Smooth muscle cell of the brain vasculature (primary cell): ENCODE data around the gene BHLHE23.
"Not testable (repeated sequence)": the region's sequence is repeated elsewhere in the genome, so short reads cannot be mapped to it uniquely, and the experiment has no call there.

Source experiments
- DNase-seq: peaks from one replicate; pipeline ENCODE4 v3.0.0-alpha.2; 2012; ENCODE audit warnings: low read depth, low spot score

The BHLHE23 gene

DNA sequence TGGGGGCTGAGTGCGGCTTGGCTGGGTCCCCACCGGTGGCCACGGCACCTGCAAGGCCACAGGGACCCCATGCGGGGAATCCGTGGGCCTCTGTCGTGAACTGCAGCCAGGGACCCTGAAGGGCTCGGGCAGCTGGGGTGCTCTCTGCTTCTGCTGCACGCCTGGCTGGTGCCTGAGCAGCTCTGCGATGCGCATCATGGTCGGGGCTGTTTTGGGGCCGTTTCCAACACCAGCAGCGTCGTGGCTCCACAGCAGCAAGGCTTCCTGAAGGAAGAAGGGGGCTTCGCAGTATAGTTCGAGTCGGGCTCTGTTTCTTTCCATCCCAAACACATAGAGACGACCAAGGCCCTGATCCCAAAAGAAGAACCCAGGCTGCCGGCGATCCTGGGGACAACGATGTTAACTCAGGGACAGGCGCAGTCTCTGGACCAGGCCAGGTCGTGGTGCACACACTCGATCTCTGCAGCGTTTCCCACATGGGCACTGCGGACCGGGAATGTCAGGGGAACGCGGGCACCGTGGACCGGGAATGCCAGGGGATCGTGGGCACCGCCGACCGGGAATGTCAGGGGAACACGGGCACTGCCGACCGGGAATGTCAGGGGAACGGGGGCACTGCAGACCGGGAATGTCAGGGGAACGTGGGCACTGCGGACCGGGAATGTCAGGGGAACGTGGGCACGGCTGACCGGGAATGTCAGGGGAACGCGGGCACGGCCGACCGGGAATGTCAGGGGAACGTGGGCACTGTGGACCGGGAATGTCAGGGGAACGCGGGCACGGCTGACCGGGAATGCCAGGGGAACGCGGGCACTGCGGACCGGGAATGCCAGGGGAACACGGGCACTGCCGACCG is 36.8 kb upstream of the BHLHE23 start:
- DNase-seq: no peak

DNA sequence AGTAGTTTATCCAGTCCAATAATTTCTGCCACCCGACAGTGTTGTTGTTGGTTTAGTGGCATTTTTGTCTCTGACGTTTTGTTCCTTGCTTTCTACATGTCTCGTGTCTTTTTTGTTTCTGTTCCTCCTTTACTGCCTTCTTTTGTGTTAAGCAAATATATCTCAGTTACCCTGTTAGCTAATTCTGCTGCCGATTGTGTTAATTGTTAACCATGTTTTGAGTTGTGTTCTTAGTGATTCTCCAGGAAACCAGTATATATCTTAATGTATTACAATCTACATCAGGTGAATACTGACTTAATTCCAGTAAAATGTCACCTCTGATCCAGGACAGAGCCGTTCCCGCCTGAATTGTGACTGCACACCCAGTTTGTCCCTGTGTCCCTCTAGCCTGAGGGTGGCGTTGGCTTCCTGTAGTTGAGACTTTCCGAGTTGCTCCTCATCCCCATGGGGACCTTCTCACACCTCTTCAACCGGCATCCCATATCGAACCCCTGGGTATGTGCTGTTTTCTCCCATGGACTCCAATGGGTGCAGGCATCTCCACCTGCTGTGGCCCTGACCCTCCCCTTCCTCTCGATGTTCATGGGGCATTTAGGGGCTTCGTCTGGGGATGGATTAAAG is 35.8 kb upstream of the BHLHE23 start:
- DNase-seq: no peak

DNA sequence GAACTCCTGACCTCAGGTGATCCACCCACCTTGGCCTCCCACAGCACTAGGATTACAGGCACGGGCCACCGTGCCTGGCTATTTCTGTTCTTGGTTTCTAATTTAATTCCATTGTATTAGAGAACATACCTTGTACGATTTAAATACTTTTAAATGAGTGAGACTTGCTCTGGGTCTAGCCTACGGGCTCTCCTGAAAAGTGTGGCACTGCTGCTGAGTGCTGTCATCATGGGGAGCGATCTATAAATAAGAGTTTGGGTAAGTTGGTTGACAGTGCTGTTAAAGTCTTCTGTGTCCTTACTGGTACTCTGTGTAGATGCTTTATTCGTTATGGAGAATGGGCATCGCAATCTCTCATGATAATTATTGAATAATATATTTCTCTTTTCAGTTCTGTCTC is 35.0 kb upstream of the BHLHE23 start:
- no peak for DNase-seq

DNA sequence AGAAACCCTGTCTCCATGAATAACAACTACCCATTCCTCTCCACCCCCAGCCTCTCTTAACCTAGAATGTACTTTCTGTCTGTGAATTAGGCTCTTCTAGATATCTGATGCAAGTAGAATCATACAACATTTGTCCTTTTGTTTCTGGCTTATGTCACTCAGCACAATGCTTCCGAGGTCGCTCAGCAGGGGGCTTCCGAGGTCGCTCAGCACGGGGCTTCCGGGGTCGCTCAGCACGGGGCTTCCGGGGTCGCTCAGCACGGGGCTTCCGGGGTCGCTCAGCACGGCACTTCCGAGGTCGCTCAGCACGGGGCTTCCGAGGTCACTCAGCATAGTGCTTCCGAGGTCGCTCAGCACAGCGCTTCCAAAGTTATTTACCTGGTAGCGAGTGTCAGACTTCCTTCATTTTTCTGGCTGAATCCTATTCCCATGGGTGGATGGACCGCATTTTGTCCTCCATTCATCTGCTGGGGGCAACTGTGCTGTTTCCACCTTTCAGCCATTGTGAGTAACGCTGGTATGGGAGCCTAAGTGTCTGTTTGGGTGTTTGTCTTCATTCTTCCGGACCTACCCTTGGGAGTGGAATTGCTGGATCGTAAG is 31.0 kb upstream of the BHLHE23 start:
- DNase-seq: no peak

DNA sequence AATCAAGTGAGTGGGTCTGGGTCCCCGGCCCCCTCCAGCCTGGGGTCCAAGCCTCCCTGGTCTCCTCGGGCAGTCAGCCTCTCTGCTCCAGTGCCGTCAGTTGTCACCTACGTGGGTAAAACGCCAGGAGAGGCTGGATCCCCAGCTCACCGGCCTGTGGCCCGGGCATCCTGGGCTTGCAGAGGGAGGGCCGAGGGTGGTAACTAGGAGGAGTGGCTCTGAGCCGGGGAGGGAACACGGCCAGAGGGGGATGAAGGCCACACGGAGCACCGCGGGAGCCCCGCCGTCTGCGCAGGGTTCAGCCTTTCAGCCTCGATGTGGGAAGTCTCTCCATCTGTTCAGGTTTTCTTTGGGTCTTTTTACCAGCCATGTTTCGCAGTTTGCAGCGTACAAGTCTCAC is 29.5 kb upstream of the BHLHE23 start:
- no peak for DNase-seq

DNA sequence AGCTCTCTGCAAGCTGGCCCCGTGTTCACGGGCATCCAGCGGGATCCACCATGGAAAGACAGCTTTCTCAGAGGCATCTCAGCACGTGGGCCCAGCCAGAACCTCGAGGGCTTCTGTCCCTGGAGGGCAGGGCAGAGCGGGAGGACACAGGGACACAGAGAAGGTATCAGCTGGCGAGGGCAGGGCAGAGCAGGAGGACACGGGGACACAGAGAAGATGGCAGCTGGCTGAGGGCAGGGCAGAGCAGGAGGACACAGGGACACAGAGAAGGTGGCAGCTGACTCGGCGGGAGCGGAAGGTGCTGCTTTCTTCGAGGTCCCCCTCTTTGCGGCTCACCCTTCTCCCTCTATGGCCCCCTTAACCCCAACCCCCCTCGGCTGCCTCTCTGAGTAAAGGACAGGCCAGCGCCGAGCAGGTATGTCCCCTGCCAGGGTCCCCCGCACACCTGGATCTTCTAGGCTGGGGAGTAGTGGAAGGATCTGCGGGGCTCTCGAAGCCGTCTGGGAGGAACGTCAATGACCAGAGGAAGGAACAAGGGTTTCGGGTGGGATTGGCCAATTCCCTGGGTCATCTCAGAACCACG is 28.9 kb upstream of the BHLHE23 start:
- DNase-seq: no peak

DNA sequence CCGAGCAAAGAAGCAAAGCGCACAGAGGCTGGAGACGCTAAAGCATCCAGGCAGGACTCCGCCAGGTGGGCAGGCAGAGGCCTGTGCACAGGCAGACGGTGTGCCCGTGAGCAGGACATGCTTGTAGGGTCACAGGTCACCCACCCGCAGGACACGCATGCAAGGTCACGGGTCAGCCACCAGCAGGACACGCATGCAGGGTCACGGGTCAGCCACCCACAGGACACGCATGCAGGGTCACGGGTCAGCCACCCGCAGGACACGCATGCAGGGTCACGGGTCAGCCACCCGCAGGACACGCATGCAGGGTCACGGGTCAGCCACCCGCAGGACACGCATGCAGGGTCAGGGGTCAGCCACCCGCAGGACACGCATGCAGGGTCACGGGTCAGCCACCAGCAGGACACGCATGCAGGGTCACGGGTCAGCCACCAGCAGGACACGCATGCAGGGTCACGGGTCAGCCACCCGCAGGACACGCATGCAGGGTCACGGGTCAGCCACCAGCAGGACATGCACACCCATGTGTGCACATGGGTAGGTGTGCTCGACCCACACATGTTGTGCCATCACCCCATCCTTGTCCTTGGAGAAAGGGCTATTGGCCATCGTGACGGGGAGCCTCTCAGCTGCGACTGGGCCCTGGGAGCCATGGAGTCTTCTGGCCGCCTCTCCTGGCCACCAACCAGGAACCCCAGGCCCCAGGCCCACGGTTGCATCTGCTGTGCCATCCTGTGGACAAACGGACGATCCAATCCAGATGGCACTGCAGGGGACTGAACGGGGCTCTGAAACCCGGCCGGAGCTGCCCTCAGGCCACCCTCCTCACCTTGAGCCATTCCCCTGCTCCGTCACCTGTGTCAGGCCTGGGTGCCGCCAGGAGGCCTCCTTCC is 28.2 kb upstream of the BHLHE23 start:
- DNase-seq: not testable (repeated sequence)

DNA sequence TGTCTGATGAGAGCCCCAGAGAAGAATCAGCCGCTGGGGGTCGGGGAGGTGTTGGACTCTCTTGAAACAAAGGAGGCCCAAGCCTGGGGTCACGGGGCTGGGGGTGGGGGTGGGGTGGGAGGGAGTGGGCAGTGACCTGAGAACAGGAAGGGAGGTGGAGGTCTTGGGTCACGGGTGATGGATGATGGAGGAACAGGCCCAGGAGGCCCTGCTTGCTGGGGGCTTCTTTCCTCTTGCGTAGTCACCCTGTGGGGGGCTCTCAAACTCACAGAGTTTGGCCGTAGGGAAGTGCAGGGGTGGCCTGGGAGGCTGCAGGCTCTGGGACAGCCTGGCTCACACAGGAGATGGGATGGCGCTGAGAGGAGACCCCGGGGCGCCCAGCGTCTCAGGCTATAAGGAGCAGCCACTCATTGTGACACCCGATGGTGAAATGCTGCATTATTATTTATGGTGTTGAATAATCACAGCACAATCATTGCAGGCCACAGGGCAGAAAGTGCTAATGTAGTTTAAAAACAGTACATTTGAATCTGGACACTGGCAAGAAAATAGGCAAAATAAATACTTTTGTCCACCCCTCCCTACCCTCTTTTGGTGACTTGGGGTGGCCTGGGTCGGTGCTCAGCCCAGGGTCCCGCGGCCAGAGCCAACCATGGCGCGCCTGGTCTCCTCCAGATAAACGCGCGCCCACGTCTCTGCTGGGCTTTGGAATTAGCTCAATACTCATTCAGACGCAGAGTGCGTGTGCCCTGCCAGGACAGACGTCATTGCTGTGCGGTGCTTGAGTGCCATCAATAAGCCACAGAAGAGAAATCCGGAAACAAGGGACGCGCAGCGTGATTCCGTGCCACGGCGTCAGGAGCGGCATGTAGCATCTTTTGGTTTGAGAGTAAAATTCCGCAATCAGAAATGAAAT is 27.3 kb upstream of the BHLHE23 start:
- no peak for DNase-seq

DNA sequence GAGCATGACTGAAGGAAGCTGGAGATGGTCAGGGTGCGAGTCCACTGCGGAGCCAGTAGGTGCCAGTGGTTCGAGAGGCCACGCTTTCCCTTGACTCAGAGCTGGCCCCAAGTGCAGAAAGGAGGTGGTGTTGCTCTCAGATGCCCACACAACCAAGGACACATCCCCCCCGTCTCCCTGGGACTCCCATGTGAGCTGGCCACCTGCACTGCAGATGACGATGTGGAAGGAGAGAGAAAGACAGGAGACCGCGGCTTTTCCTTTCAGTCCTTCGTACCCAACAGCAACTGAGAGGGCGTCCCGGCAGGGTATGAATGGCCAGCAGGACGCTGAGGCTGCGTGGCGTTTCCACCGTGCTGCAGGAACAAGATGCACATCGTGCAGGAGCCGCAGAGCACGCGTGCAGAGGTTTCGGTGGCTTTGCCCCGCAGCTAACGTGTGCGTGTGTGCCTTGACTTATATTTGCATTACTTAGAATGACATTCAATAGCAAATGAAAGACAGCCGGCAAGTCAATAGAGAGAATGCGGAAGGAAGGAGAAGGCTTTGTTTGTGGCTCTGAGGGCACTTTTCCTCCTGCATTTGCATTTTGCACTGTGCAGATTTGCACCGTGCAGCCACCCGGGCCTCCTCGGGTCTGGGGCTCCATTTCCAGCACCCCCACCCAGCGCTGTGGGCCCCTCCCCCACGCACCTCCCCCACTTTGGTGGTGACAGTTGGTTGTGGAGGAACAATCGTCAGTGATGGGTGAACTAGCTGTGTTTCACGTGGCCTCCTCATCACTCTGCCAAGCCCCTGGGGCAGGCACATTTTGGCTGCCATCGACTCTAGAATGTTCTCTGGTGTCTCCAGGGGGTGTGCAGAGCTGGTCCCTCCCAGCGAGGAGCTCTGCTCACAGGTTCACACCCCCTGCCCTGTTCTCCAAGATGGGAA is 26.4 kb upstream of the BHLHE23 start:
- no peak for DNase-seq

DNA sequence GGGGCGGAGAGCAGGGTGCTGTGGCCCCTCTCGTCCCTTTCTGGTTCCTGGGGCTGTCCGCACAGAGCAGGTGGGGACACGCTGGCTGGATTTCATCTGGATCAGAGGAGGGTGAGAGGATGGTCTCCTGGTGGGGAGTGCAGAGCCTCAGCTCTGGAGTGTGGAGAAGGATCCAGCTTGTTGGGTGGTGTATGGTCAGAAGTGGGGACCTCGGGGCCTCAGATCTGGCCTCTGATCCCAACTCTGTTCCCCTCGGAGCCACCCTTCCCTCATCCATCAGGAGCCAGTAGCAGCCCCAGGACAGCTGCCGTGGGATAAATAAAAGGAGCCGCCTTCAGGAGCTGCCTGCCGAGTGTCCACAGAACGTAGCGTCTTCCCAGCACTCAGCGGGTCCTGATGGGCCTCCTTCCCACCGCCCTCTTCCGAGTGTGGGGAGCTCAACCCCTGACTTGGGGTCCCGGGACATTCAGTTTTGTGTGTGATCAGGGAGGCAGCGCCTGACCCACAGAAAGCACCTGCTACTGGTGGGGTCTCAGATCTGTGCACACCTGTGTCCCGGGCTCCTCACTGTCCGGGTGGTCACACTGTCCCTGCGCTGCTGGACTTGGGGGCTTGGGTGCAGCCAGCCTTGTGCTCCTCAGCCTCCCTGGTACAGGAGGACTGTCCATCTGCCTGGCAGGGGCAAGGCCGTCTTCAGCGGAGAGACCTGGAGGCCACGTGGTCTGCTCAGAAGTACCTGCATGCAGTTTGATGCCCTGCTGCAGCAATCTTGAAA is 25.4 kb upstream of the BHLHE23 start:
- no peak for DNase-seq

DNA sequence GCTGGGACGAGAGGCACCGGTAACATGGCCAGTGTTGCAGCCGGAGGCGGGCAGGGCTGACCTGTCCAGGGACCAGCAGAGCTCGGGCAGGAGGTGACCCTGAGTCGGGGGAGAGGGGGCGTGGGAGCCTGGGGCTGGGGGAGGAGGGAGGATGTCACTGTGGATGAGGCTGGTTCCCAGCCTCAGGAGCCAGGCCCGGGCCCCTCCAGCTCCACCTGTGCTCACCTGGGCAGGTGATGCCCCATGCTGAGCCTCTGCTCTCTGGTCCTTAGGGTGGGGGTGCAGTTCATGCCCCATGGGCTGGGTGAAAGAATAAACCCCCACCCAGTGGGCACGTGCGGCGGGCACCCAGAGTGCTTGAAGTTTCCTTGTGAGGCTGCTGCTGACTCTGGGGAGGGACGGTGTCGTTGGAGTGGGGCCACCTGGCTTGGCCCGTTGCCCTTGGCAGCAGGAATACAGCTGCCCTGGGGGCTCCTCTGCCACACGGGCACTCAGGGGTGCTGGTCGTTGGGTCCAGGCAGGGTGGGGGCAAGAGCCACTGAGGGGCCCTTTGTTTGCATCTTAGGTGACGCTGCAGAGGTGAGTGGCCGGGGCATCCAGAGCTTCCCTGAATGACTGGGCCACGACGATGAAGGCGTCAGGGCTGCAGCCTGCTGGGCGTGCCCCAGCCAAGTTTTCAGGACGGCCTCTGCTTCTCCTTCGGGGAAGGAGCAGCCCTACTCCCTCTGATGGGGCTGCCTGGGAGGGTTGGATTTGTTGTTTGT is 24.7 kb upstream of the BHLHE23 start:
- DNase-seq: no peak

DNA sequence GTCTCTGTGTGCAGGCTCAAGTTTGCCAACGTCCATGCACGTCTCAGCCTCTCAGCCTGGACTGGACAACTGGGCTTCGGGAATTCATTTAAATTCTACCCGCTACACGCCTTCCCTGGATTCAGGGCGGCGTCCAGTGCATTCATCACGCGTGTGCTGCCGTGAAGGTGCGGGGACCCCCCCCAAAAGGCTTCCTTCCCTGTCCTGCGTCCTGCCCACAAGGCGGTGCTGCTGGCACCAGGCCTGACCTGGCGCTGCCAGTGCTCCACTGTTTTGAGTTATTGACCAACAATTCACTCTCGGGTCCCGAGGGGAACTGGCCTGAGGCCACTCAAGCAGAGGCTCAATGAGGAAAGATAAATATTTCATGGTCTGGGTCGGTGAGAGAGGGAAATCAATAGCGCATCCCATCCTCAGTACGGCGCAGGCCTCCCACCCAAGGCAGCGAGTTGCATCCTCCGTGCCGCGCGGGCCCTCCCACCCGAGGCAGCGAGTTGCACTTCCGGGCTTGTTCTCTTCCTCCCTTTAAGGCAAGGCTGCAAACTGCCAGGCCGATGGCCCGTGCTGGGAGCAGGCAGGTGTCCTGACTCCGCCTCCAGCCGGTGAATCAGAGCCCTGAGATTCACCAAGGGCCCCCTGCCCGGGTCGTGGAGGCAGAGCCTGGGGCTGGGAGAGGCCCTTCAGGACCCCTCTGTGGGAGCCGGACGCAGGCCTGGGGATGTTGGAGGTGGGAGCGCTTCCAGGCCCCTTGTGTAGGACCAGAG is 22.8 kb upstream of the BHLHE23 start:
- no peak for DNase-seq

DNA sequence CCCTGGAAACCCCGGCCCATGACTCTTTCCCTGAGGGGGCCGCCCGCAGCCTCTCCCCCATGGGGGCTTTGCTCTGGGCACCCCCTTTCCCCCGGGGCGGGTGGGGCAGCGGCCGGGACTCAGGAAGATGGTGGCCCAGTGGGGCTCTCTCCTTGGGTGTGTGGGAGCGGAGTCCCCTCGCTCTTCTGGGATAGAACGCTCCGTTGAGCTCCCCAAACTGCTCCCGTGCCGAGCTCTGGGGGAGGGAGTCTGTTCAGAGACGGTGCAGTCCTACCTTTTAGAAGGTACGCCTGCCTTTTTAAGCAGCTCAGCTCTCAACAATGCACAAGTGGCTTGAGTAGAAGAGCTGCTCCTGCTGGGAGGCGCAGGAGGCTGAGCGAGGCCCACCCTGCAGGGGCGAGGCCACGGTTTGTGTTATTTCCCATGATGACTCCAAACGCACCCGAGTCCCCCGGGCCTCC is 21.7 kb upstream of the BHLHE23 start:
- no peak for DNase-seq

DNA sequence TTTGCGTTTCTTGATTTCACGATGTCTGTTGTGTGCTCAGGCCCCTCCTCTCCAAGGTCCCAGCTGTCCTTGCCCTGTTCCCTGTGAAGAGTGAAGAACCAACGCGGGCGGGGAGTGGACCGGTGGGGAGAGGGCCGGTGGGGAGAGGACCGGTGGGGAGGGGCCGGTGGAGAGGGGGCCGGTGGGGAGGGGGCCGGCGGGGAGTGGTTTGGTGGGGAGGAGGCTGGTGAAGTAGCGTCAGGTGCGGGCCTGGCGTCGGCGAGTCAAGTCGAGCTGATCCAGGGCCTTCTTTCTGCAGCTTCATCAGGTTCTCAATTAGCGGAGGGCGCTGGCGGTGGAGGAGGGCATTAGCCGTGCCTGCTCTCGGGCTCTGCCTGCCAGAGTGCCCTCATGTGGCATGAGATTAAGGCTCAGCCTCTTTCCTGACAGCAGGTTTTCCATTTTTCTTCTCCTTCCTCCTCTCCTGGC is 21.2 kb upstream of the BHLHE23 start:
- no peak for DNase-seq

DNA sequence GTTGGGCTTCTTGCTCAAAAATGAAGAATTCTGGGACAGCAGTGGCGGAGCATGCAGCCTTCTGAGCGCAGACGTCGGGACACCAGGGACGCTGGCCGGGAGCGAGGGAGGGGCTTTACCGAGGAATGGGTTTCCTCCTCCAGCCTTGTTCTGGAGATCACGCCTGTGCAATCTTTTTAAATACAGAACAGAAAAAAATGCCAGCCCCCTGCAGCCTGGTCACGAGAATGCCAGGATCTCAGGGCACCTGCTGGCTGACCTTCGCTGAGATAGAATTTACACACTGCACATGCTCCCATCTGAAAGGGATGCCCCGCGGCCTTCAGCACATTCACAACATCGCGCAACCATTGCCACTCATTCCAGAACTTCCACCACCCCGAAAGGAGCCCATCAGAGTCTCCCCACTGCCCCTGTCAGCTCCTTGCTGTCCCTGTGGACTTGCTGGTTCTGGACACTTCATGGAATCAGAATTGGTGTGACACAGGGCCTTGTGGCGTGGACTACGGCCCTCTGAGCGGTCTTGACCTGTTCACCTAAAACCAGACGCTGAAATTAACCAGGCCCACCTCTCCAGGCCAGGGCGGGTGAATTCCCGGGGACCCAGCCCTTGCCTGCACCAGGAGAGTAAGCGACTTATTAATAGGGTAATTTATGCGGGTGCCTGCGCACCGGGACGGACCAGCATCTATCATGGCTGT is 20.6 kb upstream of the BHLHE23 start:
- DNase-seq: no peak

DNA sequence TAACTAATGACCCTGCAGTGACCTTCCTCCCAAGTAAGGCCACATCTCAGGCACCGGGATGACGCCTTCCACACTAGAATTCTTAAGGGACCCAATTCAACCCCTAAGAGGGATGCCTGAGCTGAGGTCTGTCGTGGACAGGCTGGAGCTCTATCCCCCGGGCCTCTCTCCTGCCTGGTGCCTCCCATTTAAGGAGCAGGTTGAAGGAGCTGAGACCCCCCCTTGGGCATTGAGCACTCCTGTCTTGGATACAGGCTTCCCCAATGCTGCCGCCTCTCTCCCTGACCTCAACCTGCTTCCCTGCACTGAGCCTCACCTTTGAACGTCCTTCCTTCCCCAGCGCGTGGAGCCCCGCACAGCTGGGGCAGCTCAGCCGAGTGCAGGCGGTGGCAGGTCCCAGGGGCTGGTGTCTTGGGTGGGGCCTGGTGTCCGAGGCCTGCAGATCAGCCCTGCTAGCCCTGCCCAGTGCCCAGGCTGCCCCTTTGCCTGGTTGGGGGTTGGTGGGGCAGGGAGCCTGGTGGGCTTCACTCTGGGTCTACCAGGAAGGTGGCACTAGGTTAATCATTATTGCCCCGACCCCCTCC is 19.9 kb upstream of the BHLHE23 start:
- DNase-seq: no peak
